GM19324 (cell line): Measurements from ENCODE around the gene ADNP2.

Experiments used
- ATAC-seq: cut with Tn5 transposase; IDR thresholded peaks from one replicate; pipeline ENCODE4 v1.9.1; 2021; ENCODE audit warnings: mild to moderate bottlenecking, moderate library complexity; ENCODE audit not compliant: unreplicated experiment, low FRiP score

Gene ADNP2

GRCh38 chr18:80168982-80169381, 59.9 kb downstream of the ADNP2 start:
- ATAC-seq: no peak

GRCh38 chr18:80169607-80170006, 60.5 kb downstream of the ADNP2 start:
- ATAC-seq: no peak

GRCh38 chr18:80170395-80171053, 61.5 kb downstream of the ADNP2 start:
- no peak for ATAC-seq

GRCh38 chr18:80171054-80171872, 62.2 kb downstream of the ADNP2 start:
- no peak for ATAC-seq

GRCh38 chr18:80172056-80172455, 63.0 kb downstream of the ADNP2 start:
- ATAC-seq: no peak

GRCh38 chr18:80173060-80173459, 64.0 kb downstream of the ADNP2 start:
- ATAC-seq: no peak

GRCh38 chr18:80175451-80176204, 66.6 kb downstream of the ADNP2 start:
- ATAC-seq: no peak

GRCh38 chr18:80176334-80177073, 67.4 kb downstream of the ADNP2 start:
- no peak for ATAC-seq

GRCh38 chr18:80177128-80177527, 68.1 kb downstream of the ADNP2 start:
- no peak for ATAC-seq

GRCh38 chr18:80178935-80179818, 70.1 kb downstream of the ADNP2 start:
- no peak for ATAC-seq

GRCh38 chr18:80179857-80180558, 70.9 kb downstream of the ADNP2 start:
- no peak for ATAC-seq

GRCh38 chr18:80180778-80181564, 71.9 kb downstream of the ADNP2 start:
- ATAC-seq: no peak

GRCh38 chr18:80181642-80182461, 72.8 kb downstream of the ADNP2 start:
- no peak for ATAC-seq

- ATAC-seq: no peak
Measured at GRCh38 chr18:80182855-80183254, 73.8 kb downstream of the ADNP2 start.

- no peak for ATAC-seq
Measured at GRCh38 chr18:80183273-80184050, 74.4 kb downstream of the ADNP2 start.

- no peak for ATAC-seq
Measured at GRCh38 chr18:80184243-80184772, 75.2 kb downstream of the ADNP2 start.
